ENCODE data around the gene MOCS1.

The MOCS1 gene

DNA sequence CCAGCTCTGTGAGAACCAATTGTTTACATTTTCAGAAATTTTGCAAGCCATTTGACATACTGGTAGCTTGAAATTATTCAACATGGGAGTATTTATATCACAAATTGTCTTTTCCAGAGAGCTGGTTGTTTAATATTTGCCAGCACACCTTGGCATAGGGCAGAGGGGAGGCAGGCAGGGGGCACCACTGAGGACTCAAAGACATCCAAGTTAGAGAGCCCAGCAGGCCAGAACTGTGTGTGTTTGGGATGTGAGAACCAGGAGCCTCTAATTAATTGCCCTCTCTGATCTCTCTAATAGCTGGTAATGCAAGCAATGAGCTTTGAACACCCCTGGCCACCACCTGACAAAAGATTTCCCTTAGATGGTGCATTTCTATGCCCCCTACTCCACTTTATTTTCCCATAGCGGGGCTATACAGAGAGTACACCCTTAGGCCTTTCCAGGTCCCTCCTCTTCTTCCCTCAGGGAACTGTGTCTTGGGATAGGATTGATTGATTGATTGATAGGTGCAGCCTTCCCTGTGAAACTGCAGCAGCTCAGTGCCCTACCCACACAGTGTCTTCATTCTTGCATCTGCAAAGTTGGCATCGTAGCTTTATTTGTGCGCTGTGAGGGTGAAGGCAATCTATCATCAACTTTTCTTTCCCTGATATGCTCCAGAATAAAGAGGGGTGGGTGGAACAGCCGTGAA is 29.2 kb downstream of the MOCS1 start:
- in situ Hi-C loops (cut with MboI; ENCODE audit: low sequenced_read_pairs): no loop called here

DNA sequence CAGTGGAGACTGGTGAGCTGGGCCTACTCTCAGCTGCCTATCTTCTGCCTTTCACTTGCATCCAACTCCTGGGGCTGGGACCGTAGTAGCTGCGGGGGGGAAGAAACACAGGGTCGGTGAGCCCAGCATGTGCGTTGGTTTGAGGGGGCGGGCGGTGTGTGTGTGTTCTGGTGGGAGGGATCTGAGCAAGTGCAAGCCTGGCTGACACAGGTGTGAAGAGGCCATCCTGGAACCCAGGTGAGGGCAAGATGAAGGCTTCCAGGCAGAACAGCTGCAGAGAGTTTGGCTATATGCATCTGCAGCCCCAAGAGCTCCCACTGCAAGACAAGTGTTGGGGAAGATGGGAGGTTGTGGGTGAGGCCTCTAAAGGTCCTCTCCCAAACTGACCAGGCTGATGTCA is 30.6 kb downstream of the MOCS1 start:
- in situ Hi-C loops (cut with MboI; ENCODE audit: low sequenced_read_pairs): no loop called here

DNA sequence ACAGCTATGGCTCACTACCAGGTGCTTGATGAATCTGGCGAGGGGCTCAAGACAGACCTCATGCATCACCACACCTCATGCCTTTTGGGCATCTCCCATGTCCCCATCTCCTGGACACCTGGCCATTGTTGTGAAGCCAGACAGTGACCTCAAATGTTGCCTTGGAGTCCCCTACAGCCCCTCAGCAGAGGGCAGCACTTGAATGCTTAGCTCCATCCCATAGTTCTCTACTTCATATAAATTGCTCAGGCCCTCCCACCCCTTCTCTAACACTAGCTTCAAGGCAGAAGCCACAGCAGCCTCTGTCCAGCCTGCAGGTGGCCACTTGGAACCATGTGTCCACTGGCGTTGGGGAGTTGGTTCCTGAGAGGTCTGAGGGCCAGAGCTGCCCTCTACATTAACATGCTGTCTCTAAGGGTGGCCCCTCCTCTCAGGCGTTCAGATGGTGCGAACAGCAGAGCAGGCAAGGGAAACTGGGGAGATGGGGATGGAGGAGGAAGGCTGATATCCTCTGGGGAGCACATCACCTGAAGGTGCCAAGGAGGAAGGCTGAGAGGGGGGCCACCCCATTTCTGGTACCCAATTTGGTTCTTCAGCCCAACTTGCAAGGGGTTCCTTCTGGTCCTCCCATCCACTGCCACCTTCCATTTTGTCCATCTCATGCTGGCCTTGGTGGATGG is 31.3 kb downstream of the MOCS1 start:
- in situ Hi-C loops (cut with MboI; ENCODE audit: low sequenced_read_pairs): no loop called here

DNA sequence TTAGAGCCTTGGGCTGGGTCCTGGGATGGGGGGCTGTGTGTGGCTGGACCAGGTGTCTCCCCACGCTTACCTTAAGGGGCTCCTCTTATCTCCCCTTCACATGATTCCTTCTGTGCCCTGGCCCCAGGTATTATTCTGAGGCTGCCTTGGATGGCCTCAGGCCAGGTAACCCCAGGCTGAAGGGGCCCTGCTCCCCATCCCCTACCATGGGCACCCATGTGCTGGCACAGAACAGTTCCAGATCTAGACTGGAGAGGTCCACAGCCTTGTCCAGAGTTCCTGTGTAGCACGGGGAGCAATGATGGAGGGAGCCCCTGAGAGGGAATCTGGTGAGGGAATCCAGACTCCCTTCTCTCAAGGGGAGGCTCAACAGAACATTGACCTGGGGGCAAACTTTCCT is 32.1 kb downstream of the MOCS1 start:
- in situ Hi-C loops (cut with MboI; ENCODE audit: low sequenced_read_pairs): no loop called here

DNA sequence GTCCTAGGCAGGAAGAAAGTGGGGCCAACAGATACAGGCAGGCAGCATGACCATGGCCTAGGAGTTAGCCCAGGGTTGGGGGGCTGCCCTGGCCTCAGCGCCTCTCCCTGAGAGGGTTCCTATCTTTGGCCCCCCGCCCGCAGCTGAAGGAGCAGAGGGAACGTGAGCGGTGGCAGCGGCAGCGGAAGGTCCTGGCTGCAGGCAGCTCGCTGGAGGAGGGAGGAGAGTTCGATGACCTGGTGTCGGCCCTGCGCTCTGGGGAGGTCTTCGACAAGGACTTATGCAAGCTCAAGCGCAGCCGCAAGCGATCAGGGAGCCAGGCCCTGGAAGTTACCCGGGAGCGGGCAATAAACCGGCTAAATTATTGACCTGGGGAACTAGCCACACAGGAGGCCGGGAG is 32.6 kb downstream of the MOCS1 start:
- in situ Hi-C loops (cut with MboI; ENCODE audit: low sequenced_read_pairs): no loop called here

DNA sequence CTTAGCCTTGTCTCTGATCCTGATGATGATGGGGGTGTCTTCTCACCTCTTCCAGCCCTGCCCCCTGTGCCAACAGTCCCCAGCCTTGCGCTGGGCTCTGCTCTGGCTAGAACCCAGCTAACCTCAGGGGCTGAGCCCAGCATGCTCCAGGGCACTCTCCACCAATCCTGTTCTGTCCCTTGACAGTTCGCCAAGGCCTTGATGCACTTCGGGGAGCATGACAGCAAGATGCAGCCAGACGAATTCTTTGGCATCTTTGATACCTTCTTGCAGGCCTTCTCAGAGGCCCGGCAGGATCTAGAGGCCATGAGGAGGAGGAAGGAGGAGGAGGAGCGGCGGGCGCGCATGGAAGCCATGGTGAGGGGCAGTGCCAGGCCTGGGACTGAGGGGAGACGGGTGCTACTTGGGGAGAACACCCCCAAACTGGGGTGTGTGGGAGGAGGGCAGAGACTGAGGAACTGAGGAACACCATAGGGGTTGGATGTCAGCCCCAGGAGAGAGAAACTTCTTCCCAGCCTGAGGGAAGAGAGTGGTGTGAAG is 33.1 kb downstream of the MOCS1 start:
- in situ Hi-C loops (cut with MboI; ENCODE audit: low sequenced_read_pairs): no loop called here

DNA sequence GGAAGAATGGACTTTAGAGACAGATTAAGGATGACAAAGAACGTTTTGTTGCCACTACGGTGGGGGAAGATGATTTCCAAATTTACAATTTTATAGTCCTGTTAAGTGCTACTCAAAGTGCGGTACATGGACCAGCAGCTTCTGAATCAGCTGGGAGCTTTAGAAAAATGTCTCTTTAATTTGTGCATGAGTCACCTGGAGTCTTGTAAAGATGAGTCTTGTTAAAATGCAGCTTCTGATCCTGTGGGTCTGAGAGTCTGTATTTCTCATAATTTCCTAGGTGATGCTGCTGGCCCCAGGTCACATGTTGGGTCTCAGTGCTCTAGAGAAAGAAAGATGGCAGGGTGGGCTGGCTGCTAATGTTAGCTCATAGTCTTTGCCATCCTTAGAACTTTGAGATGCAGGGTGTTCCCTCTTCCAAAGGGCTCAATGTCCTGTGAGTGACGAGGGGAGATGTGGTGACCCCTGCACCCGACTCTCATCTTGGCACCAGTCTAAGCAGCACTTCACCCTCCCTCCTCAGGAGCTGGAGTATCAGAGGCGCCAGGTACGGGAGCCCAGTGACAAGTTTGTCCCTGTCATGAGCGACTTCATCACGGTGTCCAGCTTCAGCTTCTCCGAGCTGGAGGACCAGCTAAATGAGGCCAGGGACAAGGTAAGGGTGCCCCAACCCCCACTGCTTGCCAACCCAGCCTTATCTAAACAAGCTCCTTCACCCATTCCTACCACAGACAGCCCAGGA is 34.5 kb downstream of the MOCS1 start:
- in situ Hi-C loops (cut with MboI; ENCODE audit: low sequenced_read_pairs): no loop called here

DNA sequence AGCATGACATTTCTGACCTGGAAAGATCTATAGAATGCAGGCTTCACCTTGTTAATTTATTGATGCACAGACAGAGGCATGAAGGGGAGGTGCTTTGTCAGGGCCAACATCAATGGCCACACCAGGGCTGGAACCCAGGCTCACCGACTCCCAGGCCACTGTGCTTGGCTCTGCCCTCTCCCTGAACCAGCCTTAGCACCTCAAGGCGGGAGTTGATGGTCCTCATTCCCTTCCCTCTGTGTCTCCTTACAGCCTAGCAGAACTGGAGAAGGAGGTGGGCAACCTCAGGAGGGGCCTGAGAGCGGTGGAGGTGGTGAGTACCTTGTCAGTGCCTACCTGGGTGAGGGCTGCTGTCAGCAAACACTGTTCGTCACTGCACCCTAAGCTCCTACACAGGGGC is 35.6 kb downstream of the MOCS1 start:
- in situ Hi-C loops (cut with MboI; ENCODE audit: low sequenced_read_pairs): no loop called here

DNA sequence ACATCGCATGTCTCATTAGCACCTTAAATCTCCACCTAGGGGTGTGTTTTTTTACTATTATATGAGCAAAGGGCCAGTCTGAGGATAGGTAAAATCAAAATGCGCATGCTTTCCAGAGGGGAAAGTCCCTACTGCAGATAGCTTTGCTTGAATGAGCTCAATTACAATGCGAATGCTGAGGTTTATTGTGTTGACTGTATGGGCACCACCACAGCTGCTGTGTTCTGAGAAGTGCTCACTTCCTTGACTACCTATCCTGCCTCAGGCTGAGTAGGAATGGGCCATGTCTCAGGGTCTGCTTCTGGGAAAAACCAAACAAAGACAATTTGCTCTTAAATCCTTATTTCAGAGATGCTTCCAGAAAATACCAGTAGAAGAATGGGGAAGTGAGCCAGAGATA is 36.6 kb downstream of the MOCS1 start:
- in situ Hi-C loops (cut with MboI; ENCODE audit: low sequenced_read_pairs): no loop called here

DNA sequence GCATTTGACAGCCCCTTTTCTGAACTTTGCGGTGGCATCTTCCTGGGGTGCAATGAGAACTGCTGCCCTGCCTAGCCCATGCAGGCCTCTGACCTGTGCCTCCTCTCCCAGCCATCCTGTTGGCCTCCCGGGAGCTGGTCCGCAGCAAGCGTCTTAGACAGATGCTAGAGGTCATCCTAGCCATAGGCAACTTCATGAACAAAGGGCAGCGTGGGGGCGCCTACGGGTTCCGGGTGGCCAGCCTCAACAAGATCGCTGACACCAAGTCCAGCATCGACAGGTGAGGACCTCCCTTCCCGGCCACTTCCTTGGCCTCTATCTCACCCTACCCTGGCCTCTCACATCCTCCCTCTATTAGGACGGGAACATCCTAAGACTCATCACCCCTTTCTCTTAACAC is 37.6 kb downstream of the MOCS1 start:
- in situ Hi-C loops (cut with MboI; ENCODE audit: low sequenced_read_pairs): no loop called here

DNA sequence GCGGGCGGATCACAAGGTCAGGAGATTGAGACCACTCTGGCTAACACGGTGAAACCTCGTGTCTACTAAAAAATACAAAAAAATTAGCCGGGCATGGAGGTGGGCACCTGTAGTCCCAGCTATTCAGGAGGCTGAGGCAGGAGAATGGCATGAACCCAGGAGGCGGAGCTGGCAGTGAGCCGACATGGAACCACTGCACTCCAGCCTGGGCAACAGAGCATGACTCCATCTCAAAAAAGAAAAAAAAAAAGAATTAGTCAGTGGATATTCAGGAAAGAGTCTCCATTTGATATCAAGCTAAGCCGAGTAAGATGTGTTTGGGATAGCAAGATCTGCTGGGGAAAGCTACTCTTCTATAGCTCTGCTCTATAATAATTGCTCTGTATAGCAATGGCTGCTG is 41.0 kb downstream of the MOCS1 start:
- in situ Hi-C loops (cut with MboI; ENCODE audit: low sequenced_read_pairs): no loop called here

DNA sequence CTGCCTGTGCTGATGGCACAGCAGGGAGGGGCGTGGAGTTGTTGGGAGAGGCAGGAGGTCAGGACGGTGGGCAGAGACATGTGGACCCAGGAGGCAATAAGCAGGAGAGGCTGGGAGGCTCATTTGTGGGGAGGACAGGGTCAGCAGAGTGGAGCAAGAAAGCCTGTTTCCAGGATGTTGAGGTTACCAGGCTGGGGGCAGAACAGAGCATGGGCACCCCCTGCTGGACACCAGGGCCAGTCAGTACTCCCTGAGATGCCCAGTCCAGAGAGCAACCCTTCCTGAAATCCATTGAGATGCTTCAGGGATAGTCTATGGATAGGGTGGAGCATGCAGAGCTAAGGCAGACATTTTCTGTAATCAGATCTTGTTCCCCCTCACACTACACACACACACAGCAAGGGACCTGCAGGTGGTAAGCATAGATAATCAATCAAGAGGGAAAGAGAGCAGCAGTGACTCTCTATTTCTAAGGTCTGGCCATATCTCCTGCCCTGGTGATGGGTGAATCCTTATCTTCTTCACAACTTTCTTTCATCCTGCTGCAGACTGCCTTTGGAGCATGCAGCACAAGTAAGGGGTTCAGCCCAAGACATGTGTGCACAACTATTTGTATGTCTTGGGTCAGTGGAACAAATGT is 41.7 kb downstream of the MOCS1 start:
- in situ Hi-C loops (cut with MboI; ENCODE audit: low sequenced_read_pairs): no loop called here

DNA sequence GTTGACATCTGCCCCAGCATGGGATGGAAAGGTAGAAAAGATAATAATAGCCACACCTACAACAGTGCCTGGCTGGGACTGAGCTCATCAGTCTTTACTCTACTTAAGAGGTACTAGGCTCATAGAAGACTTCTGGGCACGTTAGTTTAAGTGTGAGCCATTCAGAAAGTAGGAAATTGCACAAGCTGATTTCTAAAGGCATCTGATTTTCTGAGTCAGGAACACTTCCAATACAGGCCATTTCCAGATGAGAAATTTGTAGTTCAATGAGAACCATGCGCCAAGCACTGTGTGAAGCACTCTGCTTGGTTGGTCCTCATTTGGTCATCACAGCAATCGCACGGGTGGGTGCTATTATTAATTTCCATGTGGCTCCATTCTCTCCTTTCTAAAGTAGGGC is 42.3 kb downstream of the MOCS1 start:
- in situ Hi-C loops (cut with MboI; ENCODE audit: low sequenced_read_pairs): no loop called here

DNA sequence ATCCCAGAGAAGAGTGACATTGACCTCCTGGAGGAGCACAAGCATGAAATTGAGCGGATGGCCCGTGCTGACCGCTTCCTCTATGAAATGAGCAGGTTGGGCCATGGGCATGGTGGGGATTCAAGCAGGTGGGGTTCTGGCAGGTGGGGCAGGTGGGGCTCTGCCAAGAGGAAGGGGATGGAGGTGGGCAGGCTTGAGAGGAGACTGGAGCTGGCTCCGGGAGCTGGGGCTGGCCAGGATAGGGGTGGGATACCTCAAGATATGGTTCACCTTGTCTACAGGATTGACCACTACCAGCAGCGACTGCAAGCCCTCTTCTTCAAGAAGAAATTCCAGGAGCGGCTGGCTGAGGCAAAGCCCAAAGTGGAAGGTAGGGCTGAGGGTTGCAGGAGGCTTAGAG is 42.9 kb downstream of the MOCS1 start:
- in situ Hi-C loops (cut with MboI; ENCODE audit: low sequenced_read_pairs): no loop called here

DNA sequence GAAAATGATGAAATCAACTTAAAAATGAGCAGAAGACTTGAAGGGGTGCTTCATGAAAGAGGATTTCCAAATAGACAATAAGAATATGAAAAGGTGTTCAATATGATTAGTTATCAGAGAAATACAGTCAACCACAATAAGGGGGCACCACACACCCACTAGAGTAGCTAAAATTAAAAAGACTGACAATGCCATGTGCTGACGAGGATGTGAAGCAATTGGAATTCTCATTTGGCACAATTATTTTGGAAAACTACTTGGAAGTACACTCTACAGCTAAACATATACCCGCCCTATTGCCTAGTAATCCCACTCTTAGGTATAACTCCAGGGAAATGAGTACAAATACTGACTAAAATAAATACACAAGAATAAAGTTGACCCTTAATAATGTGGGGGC is 45.0 kb downstream of the MOCS1 start:
- in situ Hi-C loops (cut with MboI; ENCODE audit: low sequenced_read_pairs): no loop called here

DNA sequence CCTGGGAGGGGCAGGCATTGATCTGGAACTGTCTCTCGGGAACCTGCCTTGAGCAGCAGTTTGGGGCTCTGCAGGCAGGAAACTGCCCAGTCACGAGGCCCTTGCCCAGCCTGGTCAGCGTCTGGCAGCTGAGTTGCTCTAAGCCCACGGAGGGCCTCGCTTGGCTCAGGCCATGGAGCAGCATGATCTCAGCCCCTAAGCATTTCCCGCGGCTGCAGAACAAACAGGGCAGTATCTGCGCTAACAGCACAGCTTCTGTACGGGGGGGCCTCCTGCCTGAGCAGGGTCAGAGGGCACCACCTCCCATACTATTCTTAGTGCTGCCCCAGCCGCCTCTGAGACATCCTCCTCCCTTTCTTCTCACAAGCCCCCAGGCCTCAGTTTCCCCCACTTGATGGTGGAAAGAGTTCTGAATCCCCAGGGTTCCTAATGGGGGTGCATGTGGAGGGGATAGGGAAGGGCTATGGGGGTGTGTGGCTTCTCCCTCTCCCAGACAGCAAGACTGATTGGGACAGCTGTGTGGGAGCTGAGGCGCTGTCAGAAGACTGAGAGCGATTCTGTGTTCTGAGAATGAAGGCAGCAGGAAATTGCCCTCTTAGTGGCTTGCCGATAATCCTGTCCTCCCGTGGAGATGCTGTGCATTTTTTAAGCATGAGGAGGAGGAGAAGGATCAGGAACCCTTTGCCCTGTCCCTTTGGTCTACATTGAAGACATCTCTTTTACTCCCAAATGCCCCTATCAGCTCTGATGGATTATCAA is 46.4 kb downstream of the MOCS1 start:
- in situ Hi-C loops (cut with MboI; ENCODE audit: low sequenced_read_pairs): no loop called here

DNA sequence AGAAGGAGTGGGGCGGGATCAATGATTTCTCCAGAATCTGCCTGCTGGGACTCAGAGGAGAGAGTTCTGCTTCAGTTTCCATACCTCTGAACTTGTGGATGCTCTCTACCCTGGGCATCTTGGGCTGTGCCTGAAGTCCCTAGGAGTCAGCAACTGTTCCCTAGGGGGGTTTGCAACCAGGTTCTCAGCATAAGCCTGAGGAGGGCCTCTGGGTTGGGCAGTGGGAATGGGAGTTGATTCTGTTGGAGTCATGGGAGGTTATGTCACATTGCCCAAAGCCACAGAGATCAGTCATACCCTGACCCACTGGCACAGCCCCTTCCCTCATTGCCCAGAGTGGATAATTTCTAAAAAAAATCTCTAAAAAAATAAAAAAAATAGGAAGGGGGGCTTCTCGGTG is 47.4 kb downstream of the MOCS1 start:
- in situ Hi-C loops (cut with MboI; ENCODE audit: low sequenced_read_pairs): no loop called here

DNA sequence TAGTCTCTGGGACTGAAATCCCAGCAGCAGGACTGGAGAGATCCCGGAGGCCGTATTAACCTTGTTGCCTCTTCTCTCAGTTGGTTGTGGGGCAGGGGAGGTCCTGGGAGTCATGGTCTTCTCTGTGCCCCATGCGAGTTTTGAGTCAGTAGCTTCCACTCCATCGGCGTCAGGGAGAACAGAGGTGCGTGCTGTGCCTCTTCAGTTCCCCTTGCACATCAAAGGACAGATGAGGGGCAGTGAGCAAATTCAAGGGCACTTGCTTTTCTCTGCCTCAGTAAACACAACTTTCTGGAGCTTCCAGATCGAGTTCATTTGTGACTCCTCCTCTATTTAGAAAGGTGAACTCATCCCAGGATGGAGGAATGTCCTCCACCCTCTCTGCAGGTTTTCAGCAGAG is 48.6 kb downstream of the MOCS1 start:
- in situ Hi-C loops (cut with MboI; ENCODE audit: low sequenced_read_pairs): no loop called here

DNA sequence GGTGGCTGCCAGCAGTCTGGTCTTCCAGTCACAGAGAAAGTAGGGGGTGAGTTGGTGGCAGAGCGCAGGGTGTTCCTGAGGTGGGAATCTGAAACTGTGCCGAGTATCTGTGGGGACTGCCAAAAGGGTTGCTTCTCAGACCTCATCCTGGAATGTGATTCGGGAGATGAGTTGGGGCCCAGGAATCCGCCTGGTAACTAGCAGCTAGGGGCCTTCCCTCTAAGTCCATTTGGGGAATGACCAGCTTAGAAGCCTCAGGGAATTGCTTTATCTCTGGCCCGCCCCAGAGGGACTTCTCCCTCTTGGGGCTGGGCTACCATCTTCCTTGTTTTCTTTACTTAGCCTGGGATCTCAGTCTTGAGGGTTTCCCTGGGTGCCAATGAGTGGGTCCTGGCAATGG is 49.6 kb downstream of the MOCS1 start:
- in situ Hi-C loops (cut with MboI; ENCODE audit: low sequenced_read_pairs): no loop called here

DNA sequence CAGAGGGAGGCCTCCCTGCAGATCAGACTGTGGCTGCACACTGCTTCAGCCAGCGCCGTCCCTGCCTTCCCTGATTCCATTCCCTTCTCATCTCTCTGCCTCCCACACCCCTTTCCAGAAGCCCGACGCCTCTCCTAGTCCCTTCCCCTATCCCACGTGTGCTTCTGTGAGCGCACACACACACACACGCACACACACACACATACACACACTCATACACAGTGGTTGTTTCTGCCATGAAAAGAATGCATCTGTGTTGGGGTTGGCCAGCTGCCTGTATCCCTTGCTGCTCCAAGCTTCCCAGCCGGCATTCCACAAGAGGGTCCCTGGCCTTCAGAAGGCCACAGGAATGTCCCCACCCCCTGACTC is 51.7 kb downstream of the MOCS1 start:
- in situ Hi-C loops (cut with MboI; ENCODE audit: low sequenced_read_pairs): no loop called here
